Measurements from ENCODE around the gene IQCC.

IQCC gene

GRCh38 chr1:32179443-32180185, 25.9 kb upstream of the IQCC start, which contains the start of gene TXLNA:
TXLNA (plus strand) TSS chr1:32179675; CDS start chr1:32180346, 671 bp downstream.
- peak within 1 kb of the TSS; percentile 73 for H3K27ac ChIP-seq (ENCODE audit: low read depth, low read length)
- peak within 1 kb of the TSS; percentile 78 for H3K4me3 ChIP-seq (ENCODE audit: low read depth, low read length)
- peak within 1 kb of the TSS; percentile 45 for H2AK5ac ChIP-seq (ENCODE audit: low read length)
- H3K36me3 ChIP-seq (ENCODE audit: control insufficient read depth in 1 of 2, insufficient read depth in 2 of 2, low read length in 2 of 2), result peaks cover 15 to 25% of the 10 kb centered on the region in 2 experiments
- H4K8ac ChIP-seq (ENCODE audit: low read depth, low read length), result peak within 1 kb of the TSS; percentile 87
- H2BK5ac ChIP-seq (ENCODE audit: low read depth, low read length, poor library complexity), result peak within 1 kb of the TSS; percentile 71
- peak within 1 kb of the TSS; percentile 64 for H4K91ac ChIP-seq (ENCODE audit: low read depth, low read length)
- no peaks in the 10 kb centered on the region for H3K9me3 ChIP-seq (ENCODE audit: insufficient read depth, low read depth, low read length)
- WGBS (ENCODE audit: extremely low coverage, insufficient coverage, insufficient read length), result no CpG with 5 or more reads among the region's 79 CpGs
- H3K4ac ChIP-seq (ENCODE audit: low read depth, low read length), result peak within 1 kb of the TSS; percentile 16
- peak; percentile 90 for DNase-seq
- no peak within 1 kb of the TSS for H2BK12ac ChIP-seq (ENCODE audit: low read length)
- H3K4me2 ChIP-seq (ENCODE audit: low read length), result peak within 1 kb of the TSS; percentile 90
- H2AFZ ChIP-seq (ENCODE audit: insufficient read depth, low read length, poor library complexity), result peak within 1 kb of the TSS; percentile 55
- H3K79me2 ChIP-seq (ENCODE audit: control insufficient read depth, insufficient read depth, low read length, poor library complexity), result peaks cover 8% of the 10 kb centered on the region
- H2BK120ac ChIP-seq (ENCODE audit: insufficient read depth, low read length, poor library complexity), result peak within 1 kb of the TSS; percentile 25
- H3K4me1 ChIP-seq (ENCODE audit: control insufficient read depth in 1 of 2, insufficient read depth in 2 of 2, low read length in 2 of 2), result peaks cover 7 to 10% of the 10 kb centered on the region in 2 experiments
- peak within 1 kb of the TSS; percentile 89 for H3K9ac ChIP-seq (ENCODE audit: low read length)
- peak within 1 kb of the TSS; percentile 68 for H3K14ac ChIP-seq (ENCODE audit: low read length)
- H3K27me3 ChIP-seq (ENCODE audit: insufficient read depth, low read length), result no peaks in the 10 kb centered on the region
- peaks cover 9% of the 10 kb centered on the region for H3K79me1 ChIP-seq (ENCODE audit: low read length)
- peak within 1 kb of the TSS; percentile 63 for H4K12ac ChIP-seq (ENCODE audit: low read depth, low read length)
- no peak within 1 kb of the TSS for H3K23ac ChIP-seq (ENCODE audit: low read length)
- peak within 1 kb of the TSS; percentile 51 for H3K18ac ChIP-seq (ENCODE audit: low read length)

- Histone ChIP-seq H3K27ac (ENCODE audit: low read depth, low read length) (peak overlapping the region; percentile 73), H4K8ac (ENCODE audit: low read depth, low read length) (peak overlapping the region; percentile 87), H3K4me3 (ENCODE audit: low read depth, low read length) (peak overlapping the region; percentile 78), H4K12ac (ENCODE audit: low read depth, low read length) (peak overlapping the region; percentile 6), H3K36me3 (ENCODE audit: control insufficient read depth in 1 of 2, insufficient read depth in 2 of 2, low read length in 2 of 2) (peaks cover 15 to 23% of the 10 kb centered on the region in 2 experiments), H3K9me3 (ENCODE audit: insufficient read depth, low read depth, low read length) (no peaks in the 10 kb centered on the region), H3K4me2 (ENCODE audit: low read length) (peak overlapping the region; percentile 90), H3K9ac (ENCODE audit: low read length) (peak overlapping the region; percentile 89), H2AK5ac (ENCODE audit: low read length) (peak overlapping the region; percentile 45), H4K91ac (ENCODE audit: low read depth, low read length) (peak overlapping the region; percentile 52), H3K79me1 (ENCODE audit: low read length) (peaks cover 9% of the 10 kb centered on the region), H3K79me2 (ENCODE audit: control insufficient read depth, insufficient read depth, low read length, poor library complexity) (peaks cover 8% of the 10 kb centered on the region), H2BK120ac (ENCODE audit: insufficient read depth, low read length, poor library complexity) (peak overlapping the region; percentile 25), H3K14ac (ENCODE audit: low read length) (peak overlapping the region; percentile 68), H2BK5ac (ENCODE audit: low read depth, low read length, poor library complexity) (peak overlapping the region; percentile 71), H3K4me1 (ENCODE audit: control insufficient read depth in 1 of 2, insufficient read depth in 2 of 2, low read length in 2 of 2) (peaks cover 7 to 10% of the 10 kb centered on the region in 2 experiments), H3K23ac (ENCODE audit: low read length) (no peak overlapping the region), H2AFZ (ENCODE audit: insufficient read depth, low read length, poor library complexity) (no peak overlapping the region), H2BK12ac (ENCODE audit: low read length) (no peak overlapping the region), H3K18ac (ENCODE audit: low read length) (peak overlapping the region; percentile 51), H3K27me3 (ENCODE audit: insufficient read depth, low read length) (no peaks in the 10 kb centered on the region), H3K4ac (ENCODE audit: low read depth, low read length) (peak overlapping the region; percentile 16)
- WGBS (ENCODE audit: extremely low coverage, insufficient coverage, insufficient read length), result no CpG with 5 or more reads among the region's 36 CpGs
- peak; percentile 51 to 80 for DNase-seq
Measured at GRCh38 chr1:32180186-32181060, 25.0 kb upstream of the IQCC start.

DNA sequence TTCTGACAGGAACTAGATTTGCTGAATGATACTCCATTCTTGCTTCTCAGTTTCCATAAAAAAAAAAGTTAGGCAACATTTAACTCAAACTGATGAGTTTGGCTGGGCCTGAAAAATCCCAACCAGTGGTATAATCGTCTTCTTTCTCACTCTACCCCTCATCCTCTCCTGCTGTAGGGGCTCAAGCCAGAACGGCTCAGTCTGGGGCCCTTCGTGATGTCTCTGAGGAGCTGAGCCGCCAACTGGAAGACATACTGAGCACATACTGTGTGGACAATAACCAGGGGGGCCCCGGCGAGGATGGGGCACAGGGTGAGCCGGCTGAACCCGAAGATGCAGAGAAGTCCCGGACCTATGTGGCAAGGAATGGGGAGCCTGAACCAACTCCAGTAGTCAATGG, 24.4 kb upstream of the IQCC start:
- Histone ChIP-seq H3K4ac (ENCODE audit: low read depth, low read length) (peak overlapping the region; percentile 77), H4K91ac (ENCODE audit: low read depth, low read length) (no peak overlapping the region), H3K27me3 (ENCODE audit: insufficient read depth, low read length) (no peaks in the 10 kb centered on the region), H2BK12ac (ENCODE audit: low read length) (no peak overlapping the region), H3K9ac (ENCODE audit: low read length) (no peak overlapping the region), H2BK120ac (ENCODE audit: insufficient read depth, low read length, poor library complexity) (no peak overlapping the region), H3K4me3 (ENCODE audit: low read depth, low read length) (no peak overlapping the region), H3K18ac (ENCODE audit: low read length) (no peak overlapping the region), H3K79me2 (ENCODE audit: control insufficient read depth, insufficient read depth, low read length, poor library complexity) (peaks cover 8% of the 10 kb centered on the region), H3K36me3 (ENCODE audit: control insufficient read depth in 1 of 2, insufficient read depth in 2 of 2, low read length in 2 of 2) (peaks cover 16 to 24% of the 10 kb centered on the region in 2 experiments), H3K27ac (ENCODE audit: low read depth, low read length) (no peak overlapping the region), H3K4me1 (ENCODE audit: control insufficient read depth in 1 of 2, insufficient read depth in 2 of 2, low read length in 2 of 2) (peaks cover 7 to 10% of the 10 kb centered on the region in 2 experiments), H3K23ac (ENCODE audit: low read length) (no peak overlapping the region), H3K4me2 (ENCODE audit: low read length) (peak overlapping the region; percentile 0), H3K14ac (ENCODE audit: low read length) (peak overlapping the region; percentile 24), H4K8ac (ENCODE audit: low read depth, low read length) (no peak overlapping the region), H4K12ac (ENCODE audit: low read depth, low read length) (no peak overlapping the region), H2AFZ (ENCODE audit: insufficient read depth, low read length, poor library complexity) (no peak overlapping the region), H3K79me1 (ENCODE audit: low read length) (peaks cover 9% of the 10 kb centered on the region), H3K9me3 (ENCODE audit: insufficient read depth, low read depth, low read length) (no peaks in the 10 kb centered on the region), H2AK5ac (ENCODE audit: low read length) (no peak overlapping the region), H2BK5ac (ENCODE audit: low read depth, low read length, poor library complexity) (no peak overlapping the region)
- WGBS (ENCODE audit: extremely low coverage, insufficient coverage, insufficient read length), result no CpG with 5 or more reads among the region's 9 CpGs
- DNase-seq, result no peak

DNA sequence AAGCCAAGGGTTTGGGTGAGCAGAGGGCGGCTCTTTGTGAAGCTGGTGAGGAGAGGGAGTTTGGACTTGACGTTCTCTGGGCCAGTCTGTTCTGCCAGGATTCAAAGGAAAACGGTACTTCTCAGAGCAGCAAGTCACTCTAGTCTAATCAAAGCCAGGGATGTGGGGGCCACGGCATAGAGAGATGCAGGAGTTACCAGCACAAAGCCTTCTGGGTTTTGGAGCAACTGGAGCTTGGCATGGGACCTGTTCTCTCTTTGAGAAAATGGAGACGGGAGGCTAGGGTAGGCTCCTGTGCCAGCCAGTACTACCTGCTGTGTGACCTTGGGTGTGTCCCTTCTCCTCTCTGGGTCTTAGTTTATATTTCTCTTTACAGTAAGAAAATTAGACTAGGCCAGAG, 23.9 kb upstream of the IQCC start:
- H3K36me3 ChIP-seq (ENCODE audit: control insufficient read depth in 1 of 2, insufficient read depth in 2 of 2, low read length in 2 of 2), result peaks cover 17 to 28% of the 10 kb centered on the region in 2 experiments
- no peak overlapping the region for H3K23ac ChIP-seq (ENCODE audit: low read length)
- H2BK5ac ChIP-seq (ENCODE audit: low read depth, low read length, poor library complexity), result no peak overlapping the region
- H4K12ac ChIP-seq (ENCODE audit: low read depth, low read length), result no peak overlapping the region
- H2AFZ ChIP-seq (ENCODE audit: insufficient read depth, low read length, poor library complexity), result no peak overlapping the region
- no peak overlapping the region for H4K8ac ChIP-seq (ENCODE audit: low read depth, low read length)
- no peak for DNase-seq
- no peak overlapping the region for H2AK5ac ChIP-seq (ENCODE audit: low read length)
- no peak overlapping the region for H3K4me2 ChIP-seq (ENCODE audit: low read length)
- no CpG with 5 or more reads among the region's 5 CpGs for WGBS (ENCODE audit: extremely low coverage, insufficient coverage, insufficient read length)
- no peak overlapping the region for H3K27ac ChIP-seq (ENCODE audit: low read depth, low read length)
- no peak overlapping the region for H3K14ac ChIP-seq (ENCODE audit: low read length)
- H3K27me3 ChIP-seq (ENCODE audit: insufficient read depth, low read length), result no peaks in the 10 kb centered on the region
- no peak overlapping the region for H4K91ac ChIP-seq (ENCODE audit: low read depth, low read length)
- no peak overlapping the region for H3K18ac ChIP-seq (ENCODE audit: low read length)
- peak overlapping the region; percentile 77 for H3K4ac ChIP-seq (ENCODE audit: low read depth, low read length)
- no peaks in the 10 kb centered on the region for H3K9me3 ChIP-seq (ENCODE audit: insufficient read depth, low read depth, low read length)
- H3K4me3 ChIP-seq (ENCODE audit: low read depth, low read length), result no peak overlapping the region
- no peak overlapping the region for H3K9ac ChIP-seq (ENCODE audit: low read length)
- peaks cover 7 to 10% of the 10 kb centered on the region in 2 experiments for H3K4me1 ChIP-seq (ENCODE audit: control insufficient read depth in 1 of 2, insufficient read depth in 2 of 2, low read length in 2 of 2)
- H3K79me2 ChIP-seq (ENCODE audit: control insufficient read depth, insufficient read depth, low read length, poor library complexity), result peaks cover 8% of the 10 kb centered on the region
- no peak overlapping the region for H2BK12ac ChIP-seq (ENCODE audit: low read length)
- H2BK120ac ChIP-seq (ENCODE audit: insufficient read depth, low read length, poor library complexity), result no peak overlapping the region
- peaks cover 9% of the 10 kb centered on the region for H3K79me1 ChIP-seq (ENCODE audit: low read length)
